WTC11 (cell line): ENCODE measurements around the gene TMPRSS11B. TPM values are rescaled to one million over a fixed set of nuclear protein-coding genes. Genes with fewer than 3 reads are reported as not detected.

ENCODE experiments used
- ATAC-seq: fragments of 200-7000 bp; cut with Tn5 transposase; 2 replicates; pipeline ENCODE4 v1.10.0; 2021; ENCODE audit warnings: mild to moderate bottlenecking, moderate library complexity
- CTCF ChIA-PET: fragments of 300-600 bp; sonication (Branson Sonifier 250); formaldehyde crosslinking; loops from one replicate; lab custom pipeline; 2021; ENCODE audit warnings: antibody characterized with exemption; lab: Charles Lee
- POLR2A ChIA-PET: fragments of 350-600 bp; sonication (Branson Sonifier 250); formaldehyde crosslinking; loops from one replicate; lab custom pipeline; 2021; ENCODE audit warnings: antibody characterized with exemption; lab: Charles Lee
- DNase-seq: peaks from one replicate; pipeline ENCODE4 v3.0.0; 2021; ENCODE audit warnings: low spot score
- H3K27ac Mint-ChIP-seq: 2 replicates; pipeline ENCODE4 v1.8.0; 2021; ENCODE audit warnings: mixed read lengths
- H3K27me3 Mint-ChIP-seq: 2 replicates; pipeline ENCODE4 v1.8.0; 2021; ENCODE audit warnings: low read depth, mild to moderate bottlenecking, moderate library complexity, mixed read lengths
- H3K36me3 Mint-ChIP-seq: 2 replicates; pipeline ENCODE4 v1.8.0; 2021; ENCODE audit warnings: mixed read lengths
- H3K4me1 Mint-ChIP-seq: 2 replicates; pipeline ENCODE4 v1.8.0; 2022; ENCODE audit warnings: mixed read lengths
- H3K4me3 Mint-ChIP-seq: 2 replicates; pipeline ENCODE4 v1.8.0; 2021; ENCODE audit warnings: mild to moderate bottlenecking, moderate library complexity, mixed read lengths
- H3K9me3 Mint-ChIP-seq: 2 replicates; pipeline ENCODE4 v1.8.0; 2021; ENCODE audit warnings: mixed read lengths
- AR ChIP-seq: fragments of 250-450 bp; sonication (Bioruptor Pico); IDR thresholded peaks from 2 replicates; pipeline ENCODE4 v1.9.0; 2021; ENCODE audit warnings: mild to moderate bottlenecking
- ATF1 ChIP-seq: sonication (generic); formaldehyde crosslinking; IDR thresholded peaks from 2 replicates; pipeline ENCODE4 v1.8.1; 2023; ENCODE audit warnings: mild to moderate bottlenecking, moderate library complexity, missing genetic modification reagents
- ERG ChIP-seq: fragments of 250-450 bp; sonication (Bioruptor Pico); IDR thresholded peaks from 2 replicates; pipeline ENCODE4 v1.8.0; 2021; ENCODE audit warnings: mild to moderate bottlenecking
- MYBL2 ChIP-seq: sonication (generic); formaldehyde crosslinking; IDR thresholded peaks from 2 replicates; pipeline ENCODE4 v1.8.1; 2023; ENCODE audit warnings: mild to moderate bottlenecking, moderate library complexity, missing genetic modification reagents
- NFE2L1 ChIP-seq: sonication (generic); formaldehyde crosslinking; IDR thresholded peaks from 2 replicates; pipeline ENCODE4 v1.8.1; 2023; ENCODE audit warnings: missing genetic modification reagents
- PRDM15 ChIP-seq: sonication (generic); formaldehyde crosslinking; IDR thresholded peaks from 2 replicates; pipeline ENCODE4 v1.8.0; 2022; ENCODE audit warnings: missing genetic modification reagents
- RELA ChIP-seq: sonication (generic); formaldehyde crosslinking; IDR thresholded peaks from 2 replicates; pipeline ENCODE4 v1.8.1; 2022; ENCODE audit warnings: missing genetic modification reagents, mild to moderate bottlenecking, borderline replicate concordance
- SMAD3 ChIP-seq: sonication (generic); formaldehyde crosslinking; IDR thresholded peaks from 2 replicates; pipeline ENCODE4 v1.8.0; 2022; ENCODE audit warnings: missing genetic modification reagents, mild to moderate bottlenecking, borderline replicate concordance
- ZNF423 ChIP-seq: fragments of 250-450 bp; sonication (Bioruptor Pico); IDR thresholded peaks from 2 replicates; pipeline ENCODE4 v2.1.2; 2022; ENCODE audit warnings: mild to moderate bottlenecking, moderate library complexity
- ZNF512 ChIP-seq: sonication (generic); formaldehyde crosslinking; IDR thresholded peaks from 2 replicates; pipeline ENCODE4 v1.8.1; 2022; ENCODE audit warnings: missing genetic modification reagents, borderline replicate concordance
- ZNF671 ChIP-seq: fragments of 250-450 bp; sonication (Bioruptor Pico); IDR thresholded peaks from 2 replicates; pipeline ENCODE4 v1.8.0; 2021; ENCODE audit warnings: mild to moderate bottlenecking
- total RNA-seq: library from RNA; stranded (reverse); gene quantifications from 3 replicates; pipeline ENCODE4 v1.2.3, GENCODE V29; 2021
- TF ChIP-seq, protein P1 (sequence below): sonication (generic); formaldehyde crosslinking; IDR thresholded peaks from 2 replicates; pipeline ENCODE4 v1.8.1; 2022; ENCODE audit warnings: low read depth, missing genetic modification reagents, borderline replicate concordance
- TF ChIP-seq, protein P2 (sequence below): sonication (generic); formaldehyde crosslinking; IDR thresholded peaks from 2 replicates; pipeline ENCODE4 v1.8.0; 2022; ENCODE audit warnings: mild to moderate bottlenecking, missing genetic modification reagents
- TF ChIP-seq, protein P3 (sequence below): fragments of 250-450 bp; sonication (Bioruptor Pico); IDR thresholded peaks from 2 replicates; pipeline ENCODE4 v1.9.0; 2021; ENCODE audit warnings: mild to moderate bottlenecking, borderline replicate concordance
- TF ChIP-seq, protein P4 (sequence below): sonication (generic); formaldehyde crosslinking; conservative IDR thresholded peaks from 2 replicates; pipeline ENCODE4 v1.8.1; 2023; ENCODE audit warnings: mild to moderate bottlenecking, low read depth, missing genetic modification reagents, moderate library complexity
- TF ChIP-seq, protein P5 (sequence below): sonication (generic); formaldehyde crosslinking; IDR thresholded peaks from 2 replicates; pipeline ENCODE4 v1.8.0; 2022; ENCODE audit warnings: mild to moderate bottlenecking, missing genetic modification reagents

Gene TMPRSS11B
- total RNA-seq, 1 experiment from 2014 or later = not detected

- ATAC-seq (no peak), DNase-seq (no peak)
- Mint-ChIP-seq H3K4me1 (no peaks in the 10 kb centered on the region), H3K36me3 (no peaks in the 10 kb centered on the region), H3K27ac (no peak overlapping the region), H3K27me3 (no peaks in the 10 kb centered on the region), H3K4me3 (no peak overlapping the region), H3K9me3 (no peaks in the 10 kb centered on the region)
- ChIA-PET CTCF (no interaction called here), POLR2A (no interaction called here)
- TF ChIP-seq RELA (CRISPR knock-in tag) = no peak
- TF ChIP-seq ATF1 (CRISPR knock-in tag) = no peak
- TF ChIP-seq, protein P1, sequence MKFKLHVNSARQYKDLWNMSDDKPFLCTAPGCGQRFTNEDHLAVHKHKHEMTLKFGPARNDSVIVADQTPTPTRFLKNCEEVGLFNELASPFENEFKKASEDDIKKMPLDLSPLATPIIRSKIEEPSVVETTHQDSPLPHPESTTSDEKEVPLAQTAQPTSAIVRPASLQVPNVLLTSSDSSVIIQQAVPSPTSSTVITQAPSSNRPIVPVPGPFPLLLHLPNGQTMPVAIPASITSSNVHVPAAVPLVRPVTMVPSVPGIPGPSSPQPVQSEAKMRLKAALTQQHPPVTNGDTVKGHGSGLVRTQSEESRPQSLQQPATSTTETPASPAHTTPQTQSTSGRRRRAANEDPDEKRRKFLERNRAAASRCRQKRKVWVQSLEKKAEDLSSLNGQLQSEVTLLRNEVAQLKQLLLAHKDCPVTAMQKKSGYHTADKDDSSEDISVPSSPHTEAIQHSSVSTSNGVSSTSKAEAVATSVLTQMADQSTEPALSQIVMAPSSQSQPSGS (CRISPR knock-in tag) = no peak
- TF ChIP-seq AR (CRISPR knock-in tag) = no peak
- TF ChIP-seq, protein P2, sequence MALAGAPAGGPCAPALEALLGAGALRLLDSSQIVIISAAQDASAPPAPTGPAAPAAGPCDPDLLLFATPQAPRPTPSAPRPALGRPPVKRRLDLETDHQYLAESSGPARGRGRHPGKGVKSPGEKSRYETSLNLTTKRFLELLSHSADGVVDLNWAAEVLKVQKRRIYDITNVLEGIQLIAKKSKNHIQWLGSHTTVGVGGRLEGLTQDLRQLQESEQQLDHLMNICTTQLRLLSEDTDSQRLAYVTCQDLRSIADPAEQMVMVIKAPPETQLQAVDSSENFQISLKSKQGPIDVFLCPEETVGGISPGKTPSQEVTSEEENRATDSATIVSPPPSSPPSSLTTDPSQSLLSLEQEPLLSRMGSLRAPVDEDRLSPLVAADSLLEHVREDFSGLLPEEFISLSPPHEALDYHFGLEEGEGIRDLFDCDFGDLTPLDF (CRISPR knock-in tag) = no peak
- TF ChIP-seq, protein P3, sequence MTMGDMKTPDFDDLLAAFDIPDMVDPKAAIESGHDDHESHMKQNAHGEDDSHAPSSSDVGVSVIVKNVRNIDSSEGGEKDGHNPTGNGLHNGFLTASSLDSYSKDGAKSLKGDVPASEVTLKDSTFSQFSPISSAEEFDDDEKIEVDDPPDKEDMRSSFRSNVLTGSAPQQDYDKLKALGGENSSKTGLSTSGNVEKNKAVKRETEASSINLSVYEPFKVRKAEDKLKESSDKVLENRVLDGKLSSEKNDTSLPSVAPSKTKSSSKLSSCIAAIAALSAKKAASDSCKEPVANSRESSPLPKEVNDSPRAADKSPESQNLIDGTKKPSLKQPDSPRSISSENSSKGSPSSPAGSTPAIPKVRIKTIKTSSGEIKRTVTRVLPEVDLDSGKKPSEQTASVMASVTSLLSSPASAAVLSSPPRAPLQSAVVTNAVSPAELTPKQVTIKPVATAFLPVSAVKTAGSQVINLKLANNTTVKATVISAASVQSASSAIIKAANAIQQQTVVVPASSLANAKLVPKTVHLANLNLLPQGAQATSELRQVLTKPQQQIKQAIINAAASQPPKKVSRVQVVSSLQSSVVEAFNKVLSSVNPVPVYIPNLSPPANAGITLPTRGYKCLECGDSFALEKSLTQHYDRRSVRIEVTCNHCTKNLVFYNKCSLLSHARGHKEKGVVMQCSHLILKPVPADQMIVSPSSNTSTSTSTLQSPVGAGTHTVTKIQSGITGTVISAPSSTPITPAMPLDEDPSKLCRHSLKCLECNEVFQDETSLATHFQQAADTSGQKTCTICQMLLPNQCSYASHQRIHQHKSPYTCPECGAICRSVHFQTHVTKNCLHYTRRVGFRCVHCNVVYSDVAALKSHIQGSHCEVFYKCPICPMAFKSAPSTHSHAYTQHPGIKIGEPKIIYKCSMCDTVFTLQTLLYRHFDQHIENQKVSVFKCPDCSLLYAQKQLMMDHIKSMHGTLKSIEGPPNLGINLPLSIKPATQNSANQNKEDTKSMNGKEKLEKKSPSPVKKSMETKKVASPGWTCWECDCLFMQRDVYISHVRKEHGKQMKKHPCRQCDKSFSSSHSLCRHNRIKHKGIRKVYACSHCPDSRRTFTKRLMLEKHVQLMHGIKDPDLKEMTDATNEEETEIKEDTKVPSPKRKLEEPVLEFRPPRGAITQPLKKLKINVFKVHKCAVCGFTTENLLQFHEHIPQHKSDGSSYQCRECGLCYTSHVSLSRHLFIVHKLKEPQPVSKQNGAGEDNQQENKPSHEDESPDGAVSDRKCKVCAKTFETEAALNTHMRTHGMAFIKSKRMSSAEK (CRISPR knock-in tag) = no peak
- TF ChIP-seq SMAD3 = no peak
- no peak for TF ChIP-seq MYBL2 (CRISPR knock-in tag)
- TF ChIP-seq, protein P4, sequence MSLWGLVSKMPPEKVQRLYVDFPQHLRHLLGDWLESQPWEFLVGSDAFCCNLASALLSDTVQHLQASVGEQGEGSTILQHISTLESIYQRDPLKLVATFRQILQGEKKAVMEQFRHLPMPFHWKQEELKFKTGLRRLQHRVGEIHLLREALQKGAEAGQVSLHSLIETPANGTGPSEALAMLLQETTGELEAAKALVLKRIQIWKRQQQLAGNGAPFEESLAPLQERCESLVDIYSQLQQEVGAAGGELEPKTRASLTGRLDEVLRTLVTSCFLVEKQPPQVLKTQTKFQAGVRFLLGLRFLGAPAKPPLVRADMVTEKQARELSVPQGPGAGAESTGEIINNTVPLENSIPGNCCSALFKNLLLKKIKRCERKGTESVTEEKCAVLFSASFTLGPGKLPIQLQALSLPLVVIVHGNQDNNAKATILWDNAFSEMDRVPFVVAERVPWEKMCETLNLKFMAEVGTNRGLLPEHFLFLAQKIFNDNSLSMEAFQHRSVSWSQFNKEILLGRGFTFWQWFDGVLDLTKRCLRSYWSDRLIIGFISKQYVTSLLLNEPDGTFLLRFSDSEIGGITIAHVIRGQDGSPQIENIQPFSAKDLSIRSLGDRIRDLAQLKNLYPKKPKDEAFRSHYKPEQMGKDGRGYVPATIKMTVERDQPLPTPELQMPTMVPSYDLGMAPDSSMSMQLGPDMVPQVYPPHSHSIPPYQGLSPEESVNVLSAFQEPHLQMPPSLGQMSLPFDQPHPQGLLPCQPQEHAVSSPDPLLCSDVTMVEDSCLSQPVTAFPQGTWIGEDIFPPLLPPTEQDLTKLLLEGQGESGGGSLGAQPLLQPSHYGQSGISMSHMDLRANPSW = no peak
- TF ChIP-seq, protein P5, sequence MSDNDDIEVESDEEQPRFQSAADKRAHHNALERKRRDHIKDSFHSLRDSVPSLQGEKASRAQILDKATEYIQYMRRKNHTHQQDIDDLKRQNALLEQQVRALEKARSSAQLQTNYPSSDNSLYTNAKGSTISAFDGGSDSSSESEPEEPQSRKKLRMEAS (CRISPR knock-in tag) = no peak
- no peak for TF ChIP-seq ERG (CRISPR knock-in tag)
- no peak for TF ChIP-seq NFE2L1 (CRISPR knock-in tag)
- TF ChIP-seq ZNF423 (CRISPR knock-in tag) = no peak
- no peak for TF ChIP-seq ZNF671
- no peak for TF ChIP-seq ZNF512 (CRISPR knock-in tag)
- TF ChIP-seq PRDM15 = no peak
These were observed 64.5 kb downstream of the TMPRSS11B start for GRCh38 chr4:68180849-68181526.
